HL-60 (cell line): ENCODE data around the gene LY6G5B.

ENCODE experiments used
- DNase-seq, 2 experiments: peaks; one replicate each; pipeline ENCODE4 v3.0.0-alpha.2; 2010 to 2020; ENCODE audit warnings: low read depth in 1 of 2, low spot score in 1 of 2
- H3K27ac ChIP-seq: fragments of 250-450 bp; sonication (Bioruptor Pico); replicated peaks from 2 replicates; pipeline ENCODE4 v1.5.1; 2020; ENCODE audit warnings: mild to moderate bottlenecking, moderate library complexity
- H3K27me3 ChIP-seq: fragments of 250-450 bp; sonication (Bioruptor Pico); 2 replicates; pipeline ENCODE4 v1.5.1; 2021; ENCODE audit warnings: mild to moderate bottlenecking, moderate library complexity; ENCODE audit not compliant: insufficient read depth, poor library complexity, severe bottlenecking
- H3K4me3 ChIP-seq: replicated peaks from 2 replicates; pipeline ENCODE4 v1.5.1; 2011; ENCODE audit warnings: mild to moderate bottlenecking, control low read depth, low read length; ENCODE audit not compliant: insufficient read depth
- CTCF ChIP-seq: IDR thresholded peaks from one replicate; pipeline ENCODE4 v1.5.1; 2011; ENCODE audit warnings: low read length, control low read depth, inconsistent platforms; ENCODE audit not compliant: insufficient read depth
- GABPA ChIP-seq: IDR thresholded peaks from 2 replicates; pipeline ENCODE4 v1.6.1; 2012; ENCODE audit warnings: low read depth
- POLR2AphosphoS5 ChIP-seq: IDR thresholded peaks from 2 replicates; pipeline ENCODE4 v1.6.1; 2012; ENCODE audit warnings: low read depth
- SPI1 ChIP-seq: IDR thresholded peaks from 2 replicates; pipeline ENCODE4 v1.6.1; 2012; ENCODE audit warnings: low read depth, mild to moderate bottlenecking, borderline replicate concordance
- TF ChIP-seq, protein P1 (sequence below): IDR thresholded peaks from 2 replicates; pipeline ENCODE4 v1.6.1; 2012; ENCODE audit warnings: low read depth; ENCODE audit not compliant: insufficient replicate concordance

Gene LY6G5B

DNA sequence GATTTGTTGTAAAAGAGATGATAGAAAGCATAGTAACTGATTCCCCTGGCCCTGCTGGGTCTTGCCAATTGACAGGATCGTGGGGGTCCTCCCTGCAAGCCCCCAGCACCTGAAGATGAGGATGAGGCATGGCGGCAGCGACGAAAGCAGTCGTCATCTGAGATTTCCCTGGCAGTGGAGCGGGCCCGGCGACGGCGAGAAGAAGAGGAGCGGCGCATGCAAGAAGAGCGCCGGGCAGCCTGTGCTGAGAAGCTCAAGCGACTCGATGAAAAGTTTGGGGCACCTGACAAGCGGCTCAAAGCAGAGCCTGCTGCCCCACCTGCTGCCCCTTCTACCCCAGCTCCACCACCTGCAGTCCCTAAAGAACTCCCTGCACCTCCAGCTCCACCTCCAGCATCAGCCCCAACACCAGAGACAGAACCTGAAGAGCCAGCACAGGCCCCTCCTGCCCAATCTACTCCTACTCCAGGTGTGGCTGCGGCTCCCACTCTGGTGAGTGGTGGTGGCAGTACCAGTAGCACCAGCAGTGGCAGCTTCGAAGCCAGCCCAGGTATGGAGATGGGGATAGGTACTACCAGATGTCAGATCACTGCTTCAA is 42.0 kb upstream of the LY6G5B start:
- Histone ChIP-seq H3K27ac (no peak overlapping the region), H3K27me3 (no peaks in the 10 kb centered on the region), H3K4me3 (no peak overlapping the region)
- no peak for DNase-seq
- TF ChIP-seq POLR2AphosphoS5 = no peak; the same call in 1 of the 2 replicates
- TF ChIP-seq, protein P1, sequence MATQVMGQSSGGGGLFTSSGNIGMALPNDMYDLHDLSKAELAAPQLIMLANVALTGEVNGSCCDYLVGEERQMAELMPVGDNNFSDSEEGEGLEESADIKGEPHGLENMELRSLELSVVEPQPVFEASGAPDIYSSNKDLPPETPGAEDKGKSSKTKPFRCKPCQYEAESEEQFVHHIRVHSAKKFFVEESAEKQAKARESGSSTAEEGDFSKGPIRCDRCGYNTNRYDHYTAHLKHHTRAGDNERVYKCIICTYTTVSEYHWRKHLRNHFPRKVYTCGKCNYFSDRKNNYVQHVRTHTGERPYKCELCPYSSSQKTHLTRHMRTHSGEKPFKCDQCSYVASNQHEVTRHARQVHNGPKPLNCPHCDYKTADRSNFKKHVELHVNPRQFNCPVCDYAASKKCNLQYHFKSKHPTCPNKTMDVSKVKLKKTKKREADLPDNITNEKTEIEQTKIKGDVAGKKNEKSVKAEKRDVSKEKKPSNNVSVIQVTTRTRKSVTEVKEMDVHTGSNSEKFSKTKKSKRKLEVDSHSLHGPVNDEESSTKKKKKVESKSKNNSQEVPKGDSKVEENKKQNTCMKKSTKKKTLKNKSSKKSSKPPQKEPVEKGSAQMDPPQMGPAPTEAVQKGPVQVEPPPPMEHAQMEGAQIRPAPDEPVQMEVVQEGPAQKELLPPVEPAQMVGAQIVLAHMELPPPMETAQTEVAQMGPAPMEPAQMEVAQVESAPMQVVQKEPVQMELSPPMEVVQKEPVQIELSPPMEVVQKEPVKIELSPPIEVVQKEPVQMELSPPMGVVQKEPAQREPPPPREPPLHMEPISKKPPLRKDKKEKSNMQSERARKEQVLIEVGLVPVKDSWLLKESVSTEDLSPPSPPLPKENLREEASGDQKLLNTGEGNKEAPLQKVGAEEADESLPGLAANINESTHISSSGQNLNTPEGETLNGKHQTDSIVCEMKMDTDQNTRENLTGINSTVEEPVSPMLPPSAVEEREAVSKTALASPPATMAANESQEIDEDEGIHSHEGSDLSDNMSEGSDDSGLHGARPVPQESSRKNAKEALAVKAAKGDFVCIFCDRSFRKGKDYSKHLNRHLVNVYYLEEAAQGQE = no peak
- TF ChIP-seq GABPA = no peak
- TF ChIP-seq SPI1 = no peak
- TF ChIP-seq CTCF = no peak

DNA sequence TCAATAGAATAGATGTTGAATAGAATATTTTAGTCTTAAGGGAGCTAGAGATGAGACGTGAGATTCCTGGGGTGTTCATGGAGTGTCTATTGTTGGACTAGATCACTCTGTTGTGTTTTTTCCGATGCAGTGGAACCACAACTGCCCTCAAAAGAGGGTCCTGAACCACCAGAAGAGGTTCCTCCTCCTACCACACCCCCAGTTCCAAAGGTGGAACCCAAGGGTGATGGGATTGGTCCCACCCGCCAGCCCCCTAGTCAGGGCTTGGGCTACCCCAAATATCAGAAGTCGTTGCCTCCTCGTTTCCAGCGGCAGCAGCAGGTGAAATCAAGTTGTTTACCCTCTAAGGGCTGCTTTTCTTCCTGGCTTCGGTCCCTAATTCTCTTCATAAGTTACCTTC is 40.8 kb upstream of the LY6G5B start:
- no peaks in the 10 kb centered on the region for H3K27me3 ChIP-seq
- no peak overlapping the region for H3K4me3 ChIP-seq

GRCh38 chr6:31630177-31630934 is 39.4 kb upstream of the LY6G5B start:
- no peak for TF ChIP-seq SPI1
- TF ChIP-seq POLR2AphosphoS5 = 0 out of 2 replicates have a peak, but pooled peaks have one; percentile 16
- Histone ChIP-seq H3K27me3 (no peaks in the 10 kb centered on the region), H3K27ac (no peak overlapping the region), H3K4me3 (no peak overlapping the region)
- no peak for DNase-seq

More for the DNA sequence above, 40.8 kb upstream of the LY6G5B start:
- TF ChIP-seq, protein P1 = no peak
- TF ChIP-seq SPI1 = no peak
- no peak for TF ChIP-seq GABPA
- TF ChIP-seq CTCF = no peak
- no peak for TF ChIP-seq POLR2AphosphoS5
- H3K27ac ChIP-seq = no peak overlapping the region
- no peak for DNase-seq

DNA sequence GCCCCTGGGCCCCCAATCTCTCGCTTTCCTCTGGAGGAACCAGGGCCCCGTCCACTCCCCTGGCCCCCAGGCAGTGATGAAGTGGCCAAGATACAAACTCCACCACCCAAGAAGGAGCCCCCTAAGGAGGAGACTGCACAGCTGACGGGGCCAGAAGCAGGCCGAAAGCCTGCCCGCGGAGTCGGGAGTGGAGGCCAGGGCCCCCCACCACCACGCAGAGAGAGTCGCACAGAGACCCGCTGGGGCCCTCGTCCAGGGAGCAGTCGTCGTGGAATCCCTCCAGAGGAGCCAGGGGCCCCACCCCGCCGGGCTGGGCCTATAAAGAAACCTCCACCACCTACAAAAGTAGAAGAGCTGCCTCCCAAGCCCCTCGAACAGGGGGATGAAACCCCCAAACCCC is 38.6 kb upstream of the LY6G5B start:
- H3K4me3 ChIP-seq = no peak overlapping the region
- TF ChIP-seq POLR2AphosphoS5 = no peak
- no peak for TF ChIP-seq SPI1
- TF ChIP-seq CTCF = no peak
- TF ChIP-seq, protein P1 = no peak
- no peak for TF ChIP-seq GABPA
- no peaks in the 10 kb centered on the region for H3K27me3 ChIP-seq
- no peak for DNase-seq
- H3K27ac ChIP-seq = no peak overlapping the region
